ENCODE results near the gene F12.
"Not testable (repeated sequence)": the region's sequence is repeated elsewhere in the genome, so short reads cannot be mapped to it uniquely, and the experiment has no call there.

DNA sequence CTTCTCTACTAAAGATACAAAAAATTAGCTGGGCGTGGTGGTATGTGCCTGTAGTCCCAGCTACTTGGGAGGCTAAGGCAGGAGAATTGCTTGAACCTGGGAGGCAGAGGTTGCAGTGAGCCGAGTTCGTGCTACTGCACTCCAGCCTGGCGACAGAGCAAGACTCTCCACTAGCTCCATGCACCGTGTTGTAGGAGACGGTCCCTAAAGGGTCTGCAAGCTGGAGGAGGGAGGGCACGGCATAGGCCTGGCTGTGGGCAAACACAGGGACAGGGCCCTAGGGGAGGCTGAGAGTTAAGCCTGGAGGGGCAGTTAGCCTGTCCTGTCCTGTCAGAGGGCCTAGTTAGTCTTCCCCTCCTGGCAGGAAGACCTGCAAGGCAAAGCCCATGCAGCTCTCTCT, 48.6 kb downstream of the F12 start:
- TF ChIP-seq CTCF (conservative IDR thresholded peaks at IDR 0.05; ENCODE audit: low read length); EZH2phosphoT487 (IDR thresholded peaks at IDR 0.05; ENCODE audit: borderline replicate concordance, low read depth, low read length): not testable (repeated sequence)
